Calu3 (cell line): ENCODE data around the gene LRRC61. TPM values are rescaled to one million over a fixed set of nuclear protein-coding genes. Genes with fewer than 3 reads are reported as not detected.
A peak's percentile ranks its signal among the peaks of the same experiment; 100 is the strongest.

Experiments used
- BruUV-seq: library from RNA; stranded (reverse); fragments of 400-500 nt; replicated peaks from 2 replicates; lab custom pipeline; 2021; lab: Mats Ljungman, UMichigan
- CTCF ChIA-PET: fragments of 300-600 bp; sonication (Branson Sonifier 250); formaldehyde crosslinking; loops from one replicate; lab custom pipeline; 2022; ENCODE audit warnings: antibody characterized with exemption; lab: Charles Lee
- DNase-seq: peaks from one replicate; pipeline ENCODE4 v3.0.0; 2022
- H3K27ac Mint-ChIP-seq: one replicate; pipeline ENCODE4 v1.8.0; 2022; ENCODE audit warnings: mixed read lengths; ENCODE audit not compliant: unreplicated experiment
- H3K27me3 Mint-ChIP-seq: one replicate; pipeline ENCODE4 v1.8.0; 2022; ENCODE audit warnings: mixed read lengths; ENCODE audit not compliant: unreplicated experiment
- H3K36me3 Mint-ChIP-seq: one replicate; pipeline ENCODE4 v1.8.0; 2022; ENCODE audit warnings: mild to moderate bottlenecking, moderate library complexity, mixed read lengths; ENCODE audit not compliant: insufficient read depth, unreplicated experiment
- H3K4me1 Mint-ChIP-seq: one replicate; pipeline ENCODE4 v1.8.0; 2022; ENCODE audit warnings: mild to moderate bottlenecking, low read depth, mixed read lengths; ENCODE audit not compliant: unreplicated experiment
- H3K4me3 Mint-ChIP-seq: one replicate; pipeline ENCODE4 v1.8.0; 2022; ENCODE audit warnings: mild to moderate bottlenecking, low read depth, moderate library complexity, mixed read lengths; ENCODE audit not compliant: unreplicated experiment
- H3K9me3 Mint-ChIP-seq: one replicate; pipeline ENCODE4 v1.8.0; 2022; ENCODE audit warnings: low read depth, mixed read lengths; ENCODE audit not compliant: unreplicated experiment
- CTCF ChIP-seq: fragments of 200-600 bp; IDR thresholded peaks from one replicate; pipeline ENCODE4 v1.8.0; 2022; ENCODE audit warnings: antibody characterized with exemption; ENCODE audit not compliant: unreplicated experiment
- intact Hi-C: fragments of 100-400 bp; cut with micrococcal nuclease; formaldehyde crosslinking; loops from one replicate; pipeline ENCODE4 v1.10.0; 2022; ENCODE audit not compliant: unreplicated experiment
- total RNA-seq: library from RNA; stranded (reverse); gene quantifications from 2 replicates; pipeline ENCODE4 v1.2.3, GENCODE V29; 2022

Gene LRRC61
- total RNA-seq, 1 experiment from 2014 or later, result 14.6 TPM

DNA sequence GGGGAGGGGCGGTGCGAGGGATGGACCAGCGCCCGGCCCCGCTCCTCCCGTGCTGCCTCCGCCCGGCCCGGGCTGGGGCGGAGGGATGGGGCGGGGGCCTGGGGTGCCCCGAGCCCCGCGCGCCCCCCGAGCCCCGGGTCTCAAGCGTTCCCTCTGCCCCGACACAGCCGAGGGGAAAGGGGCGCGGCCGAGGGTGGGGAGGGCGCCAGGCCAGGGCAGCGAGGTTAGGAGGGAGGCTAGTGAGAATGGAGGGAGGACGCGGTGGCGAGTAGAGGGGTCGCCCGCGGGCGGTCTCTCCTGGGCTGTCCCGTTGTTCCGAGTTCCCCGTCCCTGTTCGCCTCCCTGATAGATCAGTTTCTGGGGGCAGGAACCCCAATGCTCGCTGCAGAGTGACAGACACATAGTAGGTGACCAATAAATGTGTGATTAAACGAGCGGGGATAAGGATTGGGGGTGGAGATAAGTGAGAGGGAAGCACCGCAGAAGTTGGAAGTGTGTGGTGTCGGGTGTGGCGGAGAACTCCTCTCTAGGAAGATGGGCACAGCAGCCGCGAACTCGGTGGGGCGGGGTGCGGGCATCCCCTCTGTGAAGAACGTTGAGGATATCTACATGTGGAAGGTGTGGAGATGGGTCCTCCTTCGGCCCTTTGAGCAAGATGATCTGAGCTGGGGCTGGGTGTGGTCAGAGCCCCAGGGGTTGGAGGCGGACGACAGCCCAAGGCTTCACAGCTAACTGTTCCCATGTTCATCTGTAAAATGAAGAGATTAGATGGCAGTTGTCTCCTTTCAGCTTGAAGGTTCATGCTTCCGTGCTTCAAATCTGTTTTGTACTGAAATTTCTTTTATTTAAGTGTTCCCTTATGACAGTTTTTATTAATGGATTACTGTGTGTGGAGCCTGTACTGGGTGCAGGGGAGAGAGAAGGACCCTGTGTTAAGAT, 56.6 kb downstream of the LRRC61 start:
- BruUV-seq, result no TSS peak
- intact Hi-C loops, result no loop called here
- peaks cover 47% of the 10 kb centered on the region for H3K36me3 Mint-ChIP-seq
- no peak for TF ChIP-seq CTCF
- DNase-seq, result no peak
- H3K4me3 Mint-ChIP-seq, result peak overlapping the region; percentile 96
- H3K4me1 Mint-ChIP-seq, result peaks cover 41% of the 10 kb centered on the region
- CTCF ChIA-PET, result no interaction called here
- no peaks in the 10 kb centered on the region for H3K27me3 Mint-ChIP-seq
- no peaks in the 10 kb centered on the region for H3K9me3 Mint-ChIP-seq
- peak overlapping the region; percentile 85 for H3K27ac Mint-ChIP-seq

DNA sequence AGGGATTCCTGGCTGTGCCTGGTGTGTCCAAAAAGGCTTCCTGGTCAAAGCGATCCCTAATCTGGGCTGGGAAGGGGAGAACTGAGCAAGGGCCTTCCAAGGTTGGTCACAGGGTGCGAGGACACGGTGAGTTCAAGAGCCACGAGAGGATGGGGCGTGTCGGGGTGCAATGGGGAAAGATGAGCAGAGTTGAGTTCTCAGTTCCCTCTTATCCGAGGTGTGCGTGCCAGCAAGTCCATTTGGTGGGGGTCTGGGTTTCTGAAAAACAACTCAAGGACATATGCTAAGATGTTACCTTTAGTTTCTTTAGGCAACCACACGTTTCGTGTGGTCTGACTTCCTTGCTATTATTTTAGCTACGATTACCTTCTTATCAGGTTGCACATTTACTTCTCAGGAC, 57.3 kb downstream of the LRRC61 start:
- Mint-ChIP-seq H3K27ac (peak overlapping the region; percentile 85), H3K9me3 (no peaks in the 10 kb centered on the region)
- no peak for TF ChIP-seq CTCF

GRCh38 chr7:150381096-150381495, 57.9 kb downstream of the LRRC61 start:
- no peak overlapping the region for H3K4me3 Mint-ChIP-seq
- no peaks in the 10 kb centered on the region for H3K27me3 Mint-ChIP-seq
- peaks cover 36% of the 10 kb centered on the region for H3K36me3 Mint-ChIP-seq
- intact Hi-C loops, result no loop called here
- no TSS peak for BruUV-seq
- TF ChIP-seq CTCF, result no peak
- no peak overlapping the region for H3K27ac Mint-ChIP-seq
- CTCF ChIA-PET, result no interaction called here
- peaks cover 34% of the 10 kb centered on the region for H3K4me1 Mint-ChIP-seq
- no peak for DNase-seq
- H3K9me3 Mint-ChIP-seq, result no peaks in the 10 kb centered on the region

More for the DNA sequence above, 57.3 kb downstream of the LRRC61 start:
- DNase-seq, result no peak
- Mint-ChIP-seq H3K27me3 (no peaks in the 10 kb centered on the region), H3K4me1 (peaks cover 40% of the 10 kb centered on the region), H3K4me3 (peak overlapping the region; percentile 96), H3K36me3 (peaks cover 43% of the 10 kb centered on the region)
- intact Hi-C loops, result no loop called here
- BruUV-seq, result no TSS peak
- CTCF ChIA-PET, result no interaction called here

GRCh38 chr7:150381785-150382122, 58.6 kb downstream of the LRRC61 start:
- no peak for TF ChIP-seq CTCF
- no peak for DNase-seq
- no peaks in the 10 kb centered on the region for H3K9me3 Mint-ChIP-seq
- H3K36me3 Mint-ChIP-seq, result peaks cover 30% of the 10 kb centered on the region
- intact Hi-C loops, result no loop called here
- BruUV-seq, result no TSS peak
- H3K27ac Mint-ChIP-seq, result no peak overlapping the region
- no peaks in the 10 kb centered on the region for H3K27me3 Mint-ChIP-seq
- H3K4me3 Mint-ChIP-seq, result no peak overlapping the region
- H3K4me1 Mint-ChIP-seq, result peaks cover 27% of the 10 kb centered on the region
- CTCF ChIA-PET, result no interaction called here
